MM.1S (cell line): ENCODE data around the gene TMEM209.

ENCODE experiments used
- CTCF ChIP-seq: fragments of 300-600 bp; sonication (generic); IDR thresholded peaks from 2 replicates; pipeline ENCODE4 v1.5.1; 2016; ENCODE audit warnings: antibody characterized with exemption, low read length, mixed read lengths
- EZH2 ChIP-seq: fragments of 300-600 bp; sonication (generic); optimal IDR thresholded peaks from 2 replicates; pipeline ENCODE3; 2017; ENCODE audit warnings: low read depth, mild to moderate bottlenecking, antibody characterized with exemption, low read length, mixed read lengths
- EZH2phosphoT487 ChIP-seq: fragments of 300-600 bp; sonication (generic); IDR thresholded peaks from 2 replicates; pipeline ENCODE4 v1.6.1; 2018; ENCODE audit warnings: antibody characterized with exemption, low read length

DNA sequence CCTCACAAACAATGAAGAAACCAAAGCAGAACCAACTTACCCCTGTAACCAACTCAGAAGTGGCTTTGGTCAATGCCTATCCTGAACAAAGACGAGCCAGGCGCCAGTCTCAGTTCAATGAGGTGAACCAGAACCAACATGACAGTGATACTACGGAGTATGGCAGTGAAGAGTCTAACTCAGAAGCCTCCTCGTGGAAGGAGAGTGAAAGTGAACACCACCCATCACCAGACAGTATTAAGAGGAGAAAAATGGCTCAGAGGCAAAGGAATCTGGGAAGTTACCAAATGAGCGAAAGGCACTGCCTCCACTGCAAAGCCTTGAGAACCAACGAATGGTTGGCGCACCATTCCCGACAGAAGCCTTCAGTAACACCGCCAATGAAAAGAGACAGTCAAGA is 10.8 kb upstream of the TMEM209 start:
- no peak for TF ChIP-seq CTCF
- TF ChIP-seq EZH2 = no peak
- no peak for TF ChIP-seq EZH2phosphoT487
